GM10248 (cell line): Measurements from ENCODE around the gene PPP1R13B.

Experiments
- CTCF ChIA-PET: fragments of 300-600 bp; sonication (Branson Sonifier 250); formaldehyde crosslinking; extraction: SDS; loops from one replicate; lab custom pipeline; 2021; ENCODE audit warnings: antibody characterized with exemption; lab: Yijun Ruan, JAX
- POLR2A ChIA-PET: fragments of 350-650 bp; sonication (Branson Sonifier 250); formaldehyde crosslinking; extraction: SDS; loops from one replicate; lab custom pipeline; 2020; ENCODE audit warnings: antibody characterized with exemption; lab: Yijun Ruan, JAX
- DNase-seq: peaks from one replicate; pipeline ENCODE4 v3.0.0; 2012; ENCODE audit errors: extremely low spot score
- CTCF ChIP-seq: IDR thresholded peaks from 2 replicates; pipeline ENCODE4 v1.5.1; 2012; ENCODE audit warnings: mild to moderate bottlenecking, low read depth; ENCODE audit errors: extremely low read depth, missing control alignments, control extremely low read depth

PPP1R13B gene

GRCh38 chr14:103881268-103882201 lies 34.2 kb upstream of the PPP1R13B start:
- DNase-seq = no peak
- no peak for TF ChIP-seq CTCF
- POLR2A ChIA-PET = no interaction called here
- CTCF ChIA-PET = interaction anchor here (1.2 to 6.1 kb wide), 4 partner anchors 9 to 29 kb away, joined by 3 to 33 read pairs (median 7); no protein-coding TSS in a partner anchor

GRCh38 chr14:103880348-103881267 lies 33.2 kb upstream of the PPP1R13B start:
- POLR2A ChIA-PET = interaction anchor here (0.6 kb wide), 2 partner anchors 122 to 280 kb away, joined by 3 to 4 read pairs; no protein-coding TSS in a partner anchor
- TF ChIP-seq CTCF = no peak
- DNase-seq = no peak
- CTCF ChIA-PET = interaction anchor here (0.8 to 6.1 kb wide), 8 partner anchors 8 to 41 kb away, joined by 3 to 33 read pairs (median 3); no protein-coding TSS in a partner anchor

GRCh38 chr14:103879570-103880347 lies 32.4 kb upstream of the PPP1R13B start:
- no peak for TF ChIP-seq CTCF
- ChIA-PET POLR2A (interaction anchor here (0.6 kb wide), 1 partner anchor 121 kb away, joined by 3 read pairs; no protein-coding TSS in a partner anchor), CTCF (interaction anchor here (0.9 to 6.1 kb wide), 5 partner anchors 13 to 42 kb away, joined by 3 to 33 read pairs (median 3); no protein-coding TSS in a partner anchor)
- DNase-seq = no peak

- TF ChIP-seq CTCF = no peak
- POLR2A ChIA-PET = no interaction called here
- DNase-seq = no peak
- CTCF ChIA-PET = interaction anchor here (1.2 to 6.1 kb wide), 4 partner anchors 12 to 43 kb away, joined by 3 to 33 read pairs (median 5); no protein-coding TSS in a partner anchor
These were observed 31.8 kb upstream of the PPP1R13B start for GRCh38 chr14:103879118-103879569.

GRCh38 chr14:103878180-103878579 lies 30.8 kb upstream of the PPP1R13B start:
- no peak for DNase-seq
- POLR2A ChIA-PET = interaction anchor here (0.8 kb wide), 1 partner anchor 191 kb away, joined by 3 read pairs; no protein-coding TSS in a partner anchor
- TF ChIP-seq CTCF = no peak
- CTCF ChIA-PET = interaction anchor here (0.8 to 6.1 kb wide), 2 partner anchors 23 to 70 kb away, joined by 3 to 33 read pairs; no protein-coding TSS in a partner anchor
